ENCODE results near the gene NFIX. TPM values are rescaled to one million over a fixed set of nuclear protein-coding genes. Genes with fewer than 3 reads are reported as not detected.

The NFIX gene
- total RNA-seq, 2 experiments from 2014 or later = 0.40 to 1.4 TPM

DNA sequence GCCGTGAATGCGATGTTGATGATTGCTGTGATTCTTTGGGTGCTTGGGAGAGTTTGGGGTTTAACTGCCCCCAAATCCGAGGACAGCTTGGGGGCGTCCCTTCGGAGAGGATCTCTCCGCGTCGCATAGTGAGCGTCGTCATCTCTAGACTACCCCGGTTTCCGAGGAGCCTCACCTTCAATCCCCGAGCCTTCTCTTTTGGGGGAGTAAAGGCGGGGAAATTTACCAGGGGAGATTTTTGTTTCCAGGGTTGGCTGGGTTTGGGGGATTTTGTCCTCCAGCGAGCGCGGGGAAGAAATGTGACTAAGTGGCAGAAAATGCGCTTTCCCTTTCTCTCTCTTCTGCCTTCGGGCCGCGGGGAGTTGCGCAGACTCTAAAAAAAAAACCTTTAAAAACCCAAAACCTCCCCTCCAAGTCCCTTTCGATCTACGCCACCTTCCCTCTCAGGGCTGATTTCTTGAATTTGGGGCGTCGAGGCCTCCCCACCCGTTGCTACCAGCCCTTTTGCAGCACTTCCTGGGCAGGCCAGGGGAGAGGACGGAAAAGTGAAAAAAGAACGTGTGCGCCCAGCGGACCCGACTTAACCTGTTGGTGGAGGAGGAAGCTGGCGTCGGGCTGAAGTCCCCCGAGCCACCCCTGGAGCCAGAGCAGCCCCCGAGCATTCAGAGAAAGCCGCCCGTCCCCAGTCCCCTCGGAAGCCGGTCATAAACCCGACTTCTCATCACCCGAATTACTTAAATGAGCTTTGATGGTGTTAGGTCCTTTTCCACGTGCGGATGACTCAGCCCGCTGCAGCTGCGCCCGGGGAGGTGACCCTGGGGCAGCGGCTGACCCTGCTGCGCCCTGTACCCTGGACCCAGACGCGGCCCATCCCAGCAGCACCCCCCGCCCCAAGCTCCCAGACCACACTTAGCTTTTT, 17.7 kb downstream of the NFIX start:
- ChIA-PET CTCF (interaction anchor here (1.0 to 3.2 kb wide), 9 partner anchors 17 to 83 kb away, joined by 3 to 16 read pairs (median 6); no protein-coding TSS in a partner anchor), POLR2A (interaction anchor here (0.6 kb wide), 1 partner anchor 32 kb away, joined by 3 read pairs; no protein-coding TSS in a partner anchor)
- H3K4me1 Mint-ChIP-seq (ENCODE audit: low read depth) = peaks cover 21% of the 10 kb centered on the region
- H3K4me3 Mint-ChIP-seq = peak overlapping the region; percentile 74
- no peak overlapping the region for H3K27ac Mint-ChIP-seq
- H3K27me3 Mint-ChIP-seq (ENCODE audit: low read depth) = peaks cover 78% of the 10 kb centered on the region
- DNase-seq = peak; percentile 49
- no peaks in the 10 kb centered on the region for H3K9me3 Mint-ChIP-seq (ENCODE audit: insufficient read depth)
- peak; percentile 35 for ATAC-seq
- H3K36me3 Mint-ChIP-seq (ENCODE audit: low read depth) = peaks cover 2% of the 10 kb centered on the region

GRCh38 chr19:13013649-13014048, 18.4 kb downstream of the NFIX start:
- CTCF ChIA-PET = interaction anchor here (0.6 to 3.2 kb wide), 10 partner anchors 16 to 82 kb away, joined by 3 to 16 read pairs (median 5); no protein-coding TSS in a partner anchor
- ATAC-seq (no peak), DNase-seq (no peak)
- Mint-ChIP-seq H3K27me3 (ENCODE audit: low read depth) (peaks cover 81% of the 10 kb centered on the region), H3K27ac (no peak overlapping the region), H3K4me1 (ENCODE audit: low read depth) (peaks cover 21% of the 10 kb centered on the region), H3K9me3 (ENCODE audit: insufficient read depth) (no peaks in the 10 kb centered on the region), H3K36me3 (ENCODE audit: low read depth) (peaks cover 2% of the 10 kb centered on the region), H3K4me3 (peak overlapping the region; percentile 46)
- POLR2A ChIA-PET = interaction anchor here (0.6 kb wide), 1 partner anchor 31 kb away, joined by 3 read pairs; no protein-coding TSS in a partner anchor

DNA sequence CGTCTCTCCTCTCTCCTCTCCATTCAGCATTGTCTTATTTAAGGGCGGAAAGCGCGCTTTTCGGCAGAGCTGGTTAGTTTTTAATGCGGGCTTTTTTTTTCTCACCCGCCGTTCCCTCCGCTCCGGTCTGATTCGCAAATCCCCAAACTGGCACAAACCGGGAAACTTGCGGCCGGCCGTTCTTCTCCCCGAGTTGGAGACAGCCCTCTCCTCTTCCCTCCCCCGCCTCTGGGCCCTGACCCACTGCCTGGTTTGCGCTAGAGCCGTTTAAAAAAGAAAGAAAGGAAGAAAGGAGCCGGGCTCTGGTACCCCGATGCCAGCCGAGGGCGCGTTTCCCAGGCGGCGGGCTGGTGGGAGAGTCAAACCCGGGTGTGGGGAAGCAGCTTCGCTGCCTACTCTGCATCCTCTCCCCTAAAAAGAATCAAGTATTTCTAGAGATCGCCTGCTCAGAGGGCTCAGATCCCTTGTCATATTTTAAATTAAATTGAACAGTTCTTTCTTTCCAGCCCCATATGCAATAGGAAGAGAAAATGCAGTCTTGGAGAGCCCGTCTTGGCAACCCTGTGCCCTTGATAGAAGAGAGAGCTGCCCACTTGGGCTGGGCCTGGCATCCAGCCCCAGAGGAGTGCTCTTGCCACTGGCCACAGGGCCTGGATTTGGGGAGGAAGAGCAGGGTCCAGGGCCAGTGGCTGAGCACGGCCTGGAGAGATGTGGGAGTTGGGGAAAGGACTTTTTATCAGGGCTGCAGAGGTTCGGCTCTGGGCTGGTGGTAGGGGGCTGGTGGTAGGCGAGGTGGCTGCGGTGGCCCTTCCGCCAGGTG, 19.0 kb downstream of the NFIX start:
- POLR2A ChIA-PET = interaction anchor here (0.7 kb wide), 1 partner anchor 171 kb away, joined by 3 read pairs; no protein-coding TSS in a partner anchor
- ATAC-seq (no peak), DNase-seq (no peak)
- CTCF ChIA-PET = interaction anchor here (0.6 to 3.2 kb wide), 9 partner anchors 15 to 82 kb away, joined by 3 to 16 read pairs (median 6); no protein-coding TSS in a partner anchor
- peaks cover 21% of the 10 kb centered on the region for H3K4me1 Mint-ChIP-seq (ENCODE audit: low read depth)
- H3K27me3 Mint-ChIP-seq (ENCODE audit: low read depth) = peaks cover 76% of the 10 kb centered on the region
- peaks cover 2% of the 10 kb centered on the region for H3K36me3 Mint-ChIP-seq (ENCODE audit: low read depth)
- H3K9me3 Mint-ChIP-seq (ENCODE audit: insufficient read depth) = no peaks in the 10 kb centered on the region
- no peak overlapping the region for H3K27ac Mint-ChIP-seq
- peak overlapping the region; percentile 46 for H3K4me3 Mint-ChIP-seq

DNA sequence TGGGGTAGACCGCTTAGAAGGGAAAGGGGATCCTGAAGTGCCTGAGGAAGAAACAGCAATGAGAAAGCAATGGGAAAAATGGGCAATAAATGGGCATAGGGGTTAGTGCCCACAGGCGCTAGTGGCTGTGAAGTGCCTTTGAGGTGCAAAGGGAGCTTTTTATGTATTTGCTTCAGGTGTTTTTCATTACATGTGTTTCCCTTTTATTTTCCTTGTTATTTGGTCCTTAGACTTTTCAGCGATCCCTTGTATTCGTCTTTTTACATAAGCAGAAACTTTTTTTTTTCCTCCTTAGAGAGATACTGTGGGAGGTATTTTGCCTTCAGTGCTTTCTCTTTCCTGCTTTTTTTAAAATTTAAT, 19.6 kb downstream of the NFIX start:
- CTCF ChIA-PET = interaction anchor here (2.6 to 3.2 kb wide), 2 partner anchors 15 to 79 kb away, joined by 11 to 14 read pairs; no protein-coding TSS in a partner anchor
- DNase-seq (no peak), ATAC-seq (no peak)
- POLR2A ChIA-PET = interaction anchor here (0.7 kb wide), 1 partner anchor 170 kb away, joined by 3 read pairs; no protein-coding TSS in a partner anchor
- peaks cover 2% of the 10 kb centered on the region for H3K36me3 Mint-ChIP-seq (ENCODE audit: low read depth)
- peaks cover 75% of the 10 kb centered on the region for H3K27me3 Mint-ChIP-seq (ENCODE audit: low read depth)
- peaks cover 21% of the 10 kb centered on the region for H3K4me1 Mint-ChIP-seq (ENCODE audit: low read depth)
- H3K9me3 Mint-ChIP-seq (ENCODE audit: insufficient read depth) = no peaks in the 10 kb centered on the region
- H3K27ac Mint-ChIP-seq = no peak overlapping the region
- H3K4me3 Mint-ChIP-seq = no peak overlapping the region

GRCh38 chr19:13015361-13016223, 20.3 kb downstream of the NFIX start:
- H3K9me3 Mint-ChIP-seq (ENCODE audit: insufficient read depth) = no peaks in the 10 kb centered on the region
- peaks cover 72% of the 10 kb centered on the region for H3K27me3 Mint-ChIP-seq (ENCODE audit: low read depth)
- H3K4me3 Mint-ChIP-seq = no peak overlapping the region
- ATAC-seq (no peak), DNase-seq (no peak)
- H3K27ac Mint-ChIP-seq = no peak overlapping the region
- CTCF ChIA-PET = interaction anchor here (2.6 to 3.2 kb wide), 2 partner anchors 14 to 78 kb away, joined by 11 to 14 read pairs; no protein-coding TSS in a partner anchor
- H3K4me1 Mint-ChIP-seq (ENCODE audit: low read depth) = peaks cover 21% of the 10 kb centered on the region
- peaks cover 2% of the 10 kb centered on the region for H3K36me3 Mint-ChIP-seq (ENCODE audit: low read depth)
- POLR2A ChIA-PET = no interaction called here

- Mint-ChIP-seq H3K27me3 (ENCODE audit: low read depth) (peaks cover 68% of the 10 kb centered on the region), H3K4me1 (ENCODE audit: low read depth) (peaks cover 21% of the 10 kb centered on the region), H3K4me3 (no peak overlapping the region), H3K27ac (no peak overlapping the region), H3K36me3 (ENCODE audit: low read depth) (peaks cover 2% of the 10 kb centered on the region), H3K9me3 (ENCODE audit: insufficient read depth) (no peaks in the 10 kb centered on the region)
- ATAC-seq (no peak), DNase-seq (no peak)
- ChIA-PET POLR2A (no interaction called here), CTCF (interaction anchor here (2.3 kb wide), 1 partner anchor 45 kb away, joined by 6 read pairs; no protein-coding TSS in a partner anchor)
Measured at GRCh38 chr19:13016245-13016627, 21.0 kb downstream of the NFIX start.

DNA sequence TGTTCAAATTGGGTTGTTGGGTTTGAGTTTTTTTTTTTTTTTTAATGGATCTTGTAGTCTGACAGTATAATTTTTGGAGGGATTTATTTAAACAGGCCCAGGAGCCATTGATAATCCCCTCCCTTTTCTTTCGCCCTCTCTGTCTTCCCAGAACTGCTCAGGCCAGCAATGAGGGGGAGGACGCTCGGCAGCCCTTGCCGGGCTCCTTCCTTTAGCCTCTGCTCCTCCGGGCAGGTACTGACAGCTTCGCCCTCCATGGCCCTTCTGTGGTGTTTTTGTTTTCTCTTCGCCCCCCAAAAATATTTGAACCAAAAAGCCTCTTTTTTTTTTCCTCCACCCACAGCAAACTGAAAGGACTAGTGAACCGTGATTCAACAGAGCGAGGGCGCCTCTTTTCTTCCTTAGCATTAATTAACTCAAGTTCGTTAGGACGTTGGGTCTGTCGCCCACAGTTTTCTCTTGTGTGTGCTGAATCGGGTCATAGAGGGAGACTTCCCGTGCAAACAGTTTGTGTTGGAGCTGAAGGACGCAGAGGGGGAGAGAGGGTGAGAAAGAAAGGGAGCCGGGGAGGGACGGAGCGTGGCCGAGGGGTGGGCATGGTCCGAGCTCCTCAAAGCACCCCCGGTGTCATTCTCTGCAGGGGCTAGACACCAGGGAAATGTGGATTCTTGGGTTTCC, 21.5 kb downstream of the NFIX start:
- Mint-ChIP-seq H3K27me3 (ENCODE audit: low read depth) (peaks cover 64% of the 10 kb centered on the region), H3K36me3 (ENCODE audit: low read depth) (peaks cover 2% of the 10 kb centered on the region), H3K9me3 (ENCODE audit: insufficient read depth) (no peaks in the 10 kb centered on the region), H3K27ac (no peak overlapping the region), H3K4me1 (ENCODE audit: low read depth) (peaks cover 21% of the 10 kb centered on the region), H3K4me3 (no peak overlapping the region)
- ChIA-PET CTCF (interaction anchor here (2.3 kb wide), 1 partner anchor 45 kb away, joined by 6 read pairs; no protein-coding TSS in a partner anchor), POLR2A (no interaction called here)
- no peak for DNase-seq
- ATAC-seq = no peak

GRCh38 chr19:13017306-13018034, 22.2 kb downstream of the NFIX start:
- POLR2A ChIA-PET = no interaction called here
- Mint-ChIP-seq H3K27me3 (ENCODE audit: low read depth) (peaks cover 67% of the 10 kb centered on the region), H3K36me3 (ENCODE audit: low read depth) (peaks cover 2% of the 10 kb centered on the region), H3K4me1 (ENCODE audit: low read depth) (peaks cover 22% of the 10 kb centered on the region), H3K9me3 (ENCODE audit: insufficient read depth) (no peaks in the 10 kb centered on the region), H3K27ac (no peak overlapping the region), H3K4me3 (no peak overlapping the region)
- CTCF ChIA-PET = interaction anchor here (1.1 to 2.3 kb wide), 3 partner anchors 16 to 44 kb away, joined by 4 to 6 read pairs (median 4); no protein-coding TSS in a partner anchor
- ATAC-seq (no peak), DNase-seq (no peak)

DNA sequence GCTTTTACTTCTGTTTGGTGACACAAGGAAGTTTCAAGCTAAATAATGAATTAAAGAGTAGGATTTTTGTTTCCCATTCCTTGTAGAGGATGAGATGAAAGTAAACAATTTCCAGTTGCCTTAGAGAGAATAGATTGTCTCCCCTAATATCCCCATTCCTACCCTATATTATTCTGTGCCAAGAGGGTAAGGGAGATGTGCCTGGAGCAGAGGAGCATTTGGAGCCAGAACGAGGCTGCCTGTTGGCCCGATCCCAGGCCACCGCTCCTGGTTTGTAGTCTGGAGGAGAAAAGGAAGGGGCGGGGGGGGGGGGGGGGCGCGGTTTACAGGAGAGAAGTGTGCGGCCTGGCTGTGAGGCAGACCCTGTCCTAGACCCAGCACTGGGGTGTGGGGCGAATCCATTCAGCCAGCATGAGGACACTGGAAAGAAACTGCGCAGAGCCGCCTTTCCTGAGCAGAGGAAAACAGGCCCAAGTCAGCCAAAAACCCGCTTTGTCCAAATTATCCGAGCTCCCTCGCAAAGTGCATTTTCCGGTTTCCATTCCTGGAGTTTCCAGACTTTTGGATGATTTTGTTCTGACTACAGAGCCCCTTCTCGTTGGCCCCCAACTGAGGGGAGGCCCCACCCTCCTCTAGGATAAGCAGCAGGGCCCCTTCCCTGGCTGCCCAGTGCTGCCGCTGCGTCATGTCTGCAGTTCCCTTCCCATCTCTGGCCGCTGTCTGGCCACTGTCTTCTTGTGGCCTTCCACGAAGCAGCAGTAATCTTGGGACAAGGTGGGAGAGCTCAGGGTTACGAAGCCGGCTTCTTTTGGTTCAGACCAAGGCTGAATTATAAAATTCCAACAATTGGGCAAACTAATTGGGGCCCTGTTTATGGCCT, 23.0 kb downstream of the NFIX start:
- no peak for DNase-seq
- Mint-ChIP-seq H3K4me1 (ENCODE audit: low read depth) (peaks cover 20% of the 10 kb centered on the region), H3K9me3 (ENCODE audit: insufficient read depth) (no peaks in the 10 kb centered on the region), H3K27me3 (ENCODE audit: low read depth) (peaks cover 64% of the 10 kb centered on the region), H3K4me3 (no peak overlapping the region), H3K36me3 (ENCODE audit: low read depth) (no peaks in the 10 kb centered on the region), H3K27ac (no peak overlapping the region)
- ATAC-seq = no peak
- ChIA-PET POLR2A (no interaction called here), CTCF (interaction anchor here (1.1 to 2.3 kb wide), 3 partner anchors 15 to 43 kb away, joined by 4 to 6 read pairs (median 4); no protein-coding TSS in a partner anchor)

All from activated CD8-positive, alpha-beta T cell treated with anti-CD3 and anti-CD28 coated beads, Interleukin-2, amount 10 ng/mL, durations not matched to agents 7 days and 5 days (primary cell).